Activated CD4-positive, alpha-beta T cell treated with anti-CD3 and anti-CD28 coated beads for 4 hours (primary cell): ENCODE data around the gene OCIAD2.
A peak's percentile ranks its signal among the peaks of the same experiment; 100 is the strongest.
"Not testable (repeated sequence)": the region's sequence is repeated elsewhere in the genome, so short reads cannot be mapped to it uniquely, and the experiment has no call there.

Experiments
- DNase-seq, 2 donors: peaks; one replicate each; pipeline ENCODE4 v3.0.0-alpha.2; 2020

OCIAD2 gene, protein sequence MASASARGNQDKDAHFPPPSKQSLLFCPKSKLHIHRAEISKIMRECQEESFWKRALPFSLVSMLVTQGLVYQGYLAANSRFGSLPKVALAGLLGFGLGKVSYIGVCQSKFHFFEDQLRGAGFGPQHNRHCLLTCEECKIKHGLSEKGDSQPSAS

DNA sequence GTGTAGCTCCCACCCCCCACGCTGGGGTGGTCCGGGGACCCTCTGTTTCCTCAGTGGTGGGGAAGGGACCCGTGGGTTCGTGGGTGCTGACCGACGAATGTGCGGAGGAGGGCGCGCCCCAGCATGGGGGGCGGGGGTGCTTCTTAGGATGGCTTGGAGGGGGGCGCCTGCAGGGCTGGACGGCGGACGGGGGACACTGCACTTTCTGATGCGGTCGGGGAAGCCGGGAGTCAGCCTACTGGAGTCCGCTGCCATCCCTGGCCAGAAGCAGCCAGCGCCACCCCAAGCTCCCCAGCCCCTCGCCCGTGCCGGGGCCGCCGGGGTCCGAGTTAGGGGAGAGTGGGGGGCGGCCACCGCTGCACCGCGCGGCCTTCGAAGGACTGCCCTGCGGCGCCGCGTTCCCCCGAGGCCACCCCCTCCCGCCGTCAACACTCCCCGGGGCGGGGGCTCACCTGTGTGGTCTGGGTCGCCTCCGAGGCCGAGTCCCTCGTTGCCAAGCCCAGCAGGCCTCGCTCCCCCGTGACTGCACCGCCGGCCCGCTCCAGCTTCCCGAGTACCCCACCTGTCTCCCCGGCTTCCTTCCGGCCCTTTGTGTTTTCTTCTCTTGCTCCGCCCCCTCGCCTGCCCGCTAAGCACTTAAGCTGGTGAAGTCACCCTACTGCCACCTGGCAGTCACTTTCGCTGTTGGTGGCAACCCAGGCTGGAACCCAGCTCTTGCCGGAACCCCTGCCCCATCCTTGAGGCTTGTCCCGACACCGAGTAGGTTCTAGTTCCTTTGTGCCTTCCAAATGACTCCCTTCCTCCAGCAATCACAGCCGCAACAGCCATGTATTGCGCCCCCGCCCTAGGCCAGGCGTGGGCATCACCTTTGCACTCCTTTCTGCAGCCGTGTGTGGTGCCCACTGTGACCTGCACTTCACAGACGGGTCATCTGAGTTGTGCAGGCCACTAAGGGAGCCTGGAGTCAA, at the start of gene OCIAD2:
TSS of gene OCIAD2 (minus strand) at position 569 of the 968 bp plus-strand sequence. CDS start 2,225 bp downstream, outside the sequence.
- DNase-seq: peak; percentile 84 to 86

DNA sequence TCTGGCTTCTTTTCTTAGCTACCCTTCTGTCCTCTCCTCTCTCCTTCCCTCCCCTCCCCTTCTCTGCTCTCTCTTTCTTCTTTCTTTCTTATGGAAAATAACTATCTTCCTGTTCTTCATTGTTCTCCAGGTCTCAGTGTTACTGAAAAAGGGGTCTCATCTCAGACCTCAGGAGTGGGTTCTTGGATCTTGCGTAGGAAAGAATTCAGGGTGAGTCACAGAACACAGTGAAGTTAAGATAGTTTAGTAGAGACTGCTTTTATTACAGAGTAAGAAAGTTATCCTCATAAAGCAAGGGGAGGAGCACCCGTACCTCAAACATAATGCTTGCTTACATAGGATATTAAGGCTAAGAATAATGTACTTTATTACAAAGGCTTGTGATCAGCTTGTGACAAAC, 47.7 kb upstream of the OCIAD2 start:
- DNase-seq: no peak

DNA sequence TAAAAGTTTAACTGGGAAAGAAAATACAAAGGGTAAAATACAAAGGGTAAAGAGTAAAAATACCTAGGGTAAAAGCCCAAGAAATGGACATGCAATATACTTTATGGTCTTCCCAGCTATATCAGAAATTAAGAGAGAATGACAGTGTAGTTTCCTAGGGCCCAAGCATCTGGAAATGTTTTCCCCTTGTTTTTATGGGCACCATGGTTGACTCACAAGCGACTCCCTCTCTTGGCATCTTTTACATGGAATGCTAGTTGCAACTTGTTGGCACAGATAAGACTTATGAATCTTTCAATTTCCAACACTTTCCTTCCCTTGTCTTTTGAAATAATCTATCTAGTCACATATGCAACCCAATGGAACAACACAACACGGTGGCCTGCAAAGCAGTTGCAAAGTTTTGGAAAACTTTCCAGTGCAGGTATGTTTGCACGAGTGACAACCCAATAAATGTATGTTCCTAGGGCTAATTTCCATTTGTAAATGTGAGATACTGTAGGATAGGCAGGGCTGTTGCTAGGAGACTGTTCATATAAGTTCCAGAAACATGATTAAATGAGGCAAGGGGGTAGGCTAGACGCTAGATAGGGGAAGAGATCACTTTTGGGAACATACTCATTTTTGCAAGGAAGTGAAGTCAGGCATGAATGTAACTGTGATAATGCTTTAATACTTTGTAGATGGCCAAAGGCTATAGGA, 43.1 kb upstream of the OCIAD2 start:
- DNase-seq: no peak

DNA sequence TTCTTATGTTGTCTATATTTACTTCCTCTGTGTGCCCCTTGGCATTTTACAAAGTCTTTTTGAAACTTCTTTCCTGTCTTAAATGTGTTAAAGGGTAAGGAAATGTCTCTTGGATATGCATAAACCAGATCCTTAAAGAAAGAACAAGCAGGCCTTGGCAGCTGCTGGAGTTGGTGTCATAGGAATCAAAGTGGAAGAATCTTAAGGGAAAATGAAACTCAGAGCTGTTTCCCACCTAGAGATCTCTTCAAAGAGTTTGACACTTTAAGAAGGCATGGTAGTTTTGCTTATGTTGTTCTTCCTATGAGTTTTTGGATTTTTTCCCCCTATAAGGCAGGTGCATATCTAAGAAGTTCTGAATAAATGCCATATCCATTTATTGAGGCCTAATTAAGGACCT, 42.5 kb upstream of the OCIAD2 start:
- no peak for DNase-seq

DNA sequence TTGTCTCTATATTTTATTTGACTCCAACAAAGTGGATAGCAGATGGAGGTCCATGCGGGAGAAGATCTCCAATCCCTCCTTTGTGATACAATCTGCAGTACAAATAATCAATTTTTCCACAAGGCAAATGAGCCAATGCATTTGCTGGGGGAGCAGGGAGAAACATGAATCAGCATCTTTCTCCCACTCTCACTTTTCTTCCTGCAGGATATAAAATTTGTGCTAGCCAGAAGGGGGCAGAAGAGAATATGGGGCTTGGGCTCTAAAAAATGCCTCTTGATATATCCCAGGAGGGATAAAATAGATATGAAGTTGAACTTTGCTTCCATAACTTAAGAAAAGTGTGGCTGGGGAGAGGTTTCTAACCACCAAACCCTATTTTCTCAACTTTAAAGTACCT, 41.2 kb upstream of the OCIAD2 start:
- DNase-seq: no peak

DNA sequence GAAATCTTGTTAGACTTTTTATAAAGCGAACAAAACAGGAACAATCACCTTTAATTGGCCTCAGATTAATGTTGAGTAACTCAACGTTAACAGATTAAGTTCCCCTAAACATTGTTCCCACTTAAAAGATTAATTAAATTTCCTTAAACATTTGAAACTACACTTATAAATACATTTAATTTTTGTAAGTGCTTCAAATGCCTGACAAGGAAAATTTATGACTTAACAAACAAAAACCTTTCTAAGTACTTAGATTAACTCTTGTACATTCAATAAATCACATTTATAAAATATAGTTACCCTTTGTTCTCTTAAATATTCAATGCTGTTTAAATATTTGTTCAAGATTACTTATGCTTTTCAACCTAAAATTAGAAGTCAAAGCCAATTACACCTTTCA, 39.4 kb upstream of the OCIAD2 start:
- DNase-seq: no peak

DNA sequence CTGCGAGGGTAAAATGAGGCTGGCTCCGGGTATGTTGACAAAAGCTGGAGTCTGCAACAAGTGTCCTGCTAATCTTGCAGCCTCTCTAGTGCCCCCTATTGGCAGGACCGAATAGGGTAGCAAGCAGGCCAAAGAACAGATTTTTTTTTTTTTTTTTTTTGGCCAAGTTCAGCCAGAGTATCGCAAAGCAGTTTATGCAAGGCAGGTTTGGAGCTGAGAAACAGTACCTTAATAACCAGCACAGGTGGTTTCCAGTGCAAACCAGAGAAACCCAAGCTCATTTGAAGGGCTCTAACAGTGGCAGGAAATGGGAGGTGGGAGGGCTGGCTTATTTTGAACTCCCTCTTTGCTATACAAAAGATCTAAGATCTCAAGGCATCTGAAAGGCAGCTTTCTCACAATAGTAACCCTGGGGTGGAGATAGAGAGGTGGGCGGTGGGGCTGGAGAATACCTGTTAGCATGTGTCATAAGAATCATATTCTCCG, 38.2 kb upstream of the OCIAD2 start:
- DNase-seq: peak; percentile 40 to 42

DNA sequence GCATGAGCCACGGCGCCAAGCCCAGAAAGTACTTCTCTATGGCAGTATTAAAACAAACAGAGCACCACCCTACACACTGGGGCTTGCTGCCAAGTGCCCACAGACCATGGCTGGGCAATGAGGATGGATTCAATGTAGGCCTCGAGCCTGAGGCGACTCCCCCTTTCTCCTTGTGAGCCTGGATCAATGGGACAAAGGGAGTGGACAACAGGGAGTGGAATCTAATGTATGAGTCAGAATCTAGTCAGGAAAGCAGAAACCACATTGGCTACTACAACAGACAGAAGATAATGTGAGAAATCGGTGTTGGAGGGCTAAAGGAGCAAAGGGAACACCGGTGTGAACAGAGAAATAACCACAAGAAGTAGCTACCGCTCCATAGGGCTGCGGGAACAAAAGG, 37.7 kb upstream of the OCIAD2 start:
- no peak for DNase-seq

DNA sequence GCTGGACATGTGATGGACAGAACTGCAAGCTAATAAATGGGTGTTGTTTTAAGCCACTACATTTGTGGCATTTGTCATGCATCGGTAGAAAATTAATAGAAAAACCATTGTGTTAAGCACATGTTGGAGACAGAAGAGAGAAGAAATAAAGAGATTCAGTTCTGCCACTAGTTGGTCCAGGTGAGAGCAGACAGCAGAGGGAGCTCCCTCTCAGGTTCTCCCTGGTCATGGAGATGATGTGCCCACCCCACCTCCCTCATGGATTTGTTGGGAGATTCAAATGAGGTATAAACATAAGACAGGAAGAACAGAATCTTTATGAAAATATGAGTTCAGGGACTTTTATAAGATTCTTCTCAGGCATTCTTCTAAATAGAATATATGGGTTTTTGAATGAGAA, 36.8 kb upstream of the OCIAD2 start:
- DNase-seq: no peak

DNA sequence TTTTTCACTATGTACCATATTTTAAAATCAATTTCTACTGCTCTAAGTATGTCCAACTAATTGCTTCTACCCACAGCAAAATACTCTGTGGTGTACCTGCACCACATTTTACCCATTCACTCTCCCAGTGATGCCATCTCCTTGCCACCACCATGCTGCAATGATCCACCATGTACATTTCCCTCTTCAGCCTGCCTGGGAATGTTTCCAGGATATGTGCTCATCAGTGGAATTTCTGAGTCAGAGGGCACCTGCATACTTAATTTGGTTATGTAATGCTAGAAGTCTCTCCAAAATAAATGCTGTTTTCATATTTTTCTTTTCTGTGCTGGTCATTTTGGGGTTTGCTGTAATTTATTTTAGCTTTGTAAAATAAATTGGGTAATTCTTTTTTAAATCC, 33.2 kb upstream of the OCIAD2 start:
- no peak for DNase-seq

DNA sequence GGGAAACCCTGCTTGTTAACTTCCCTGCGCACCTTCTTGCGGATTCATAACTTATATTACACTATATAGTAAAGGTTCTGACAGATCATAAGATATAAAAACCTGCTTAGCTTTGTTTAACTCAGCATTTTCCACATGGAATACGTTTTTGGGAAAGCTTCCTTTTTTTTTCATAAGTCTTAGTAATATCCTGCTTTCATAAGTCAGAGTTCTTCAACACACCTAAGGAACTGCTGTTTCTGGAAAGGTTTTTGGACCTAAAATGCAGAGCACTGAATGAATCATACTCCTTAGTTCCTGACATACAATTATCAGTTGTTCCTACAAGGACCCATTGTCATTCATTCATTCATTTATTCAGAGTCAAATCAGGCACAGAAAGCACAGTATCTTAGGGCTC, 32.3 kb upstream of the OCIAD2 start:
- DNase-seq: no peak

DNA sequence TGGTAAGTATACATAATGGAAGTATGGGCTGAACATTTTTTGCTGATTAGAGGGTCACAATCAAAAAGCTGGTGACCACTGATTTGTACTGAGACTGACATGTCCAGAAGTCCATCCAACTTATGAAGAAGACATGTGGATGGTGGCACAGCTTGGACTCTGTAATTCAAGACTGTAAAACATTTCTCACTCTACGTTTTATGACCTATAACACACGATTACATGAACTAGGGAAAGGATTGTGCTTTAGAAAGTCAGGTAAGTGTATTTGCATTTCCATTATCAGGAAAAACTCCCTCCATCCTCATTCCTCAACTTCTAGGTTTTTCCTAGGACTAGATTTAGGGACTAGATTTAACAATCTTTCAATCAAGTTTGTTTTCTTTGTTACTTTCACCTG, 30.5 kb upstream of the OCIAD2 start:
- no peak for DNase-seq

DNA sequence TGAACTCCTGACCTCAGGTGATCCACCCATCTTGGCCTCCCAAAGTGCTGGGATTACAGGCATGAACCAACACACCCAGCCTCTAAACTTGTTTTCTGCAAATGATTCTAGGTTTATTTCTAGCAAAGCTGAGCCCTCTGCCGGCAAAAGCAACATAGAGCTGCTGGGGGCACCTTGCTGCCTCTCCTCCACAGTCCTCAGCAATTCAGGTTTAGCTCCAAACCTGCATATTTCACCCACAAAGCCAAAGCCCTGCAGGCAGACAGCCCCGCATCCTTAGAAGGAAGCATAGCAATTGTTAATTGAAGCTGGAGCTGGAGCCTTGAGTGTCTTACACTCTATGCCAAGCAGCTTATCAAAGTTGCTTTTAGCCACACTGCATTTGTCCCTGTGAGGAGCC, 24.9 kb upstream of the OCIAD2 start:
- no peak for DNase-seq

DNA sequence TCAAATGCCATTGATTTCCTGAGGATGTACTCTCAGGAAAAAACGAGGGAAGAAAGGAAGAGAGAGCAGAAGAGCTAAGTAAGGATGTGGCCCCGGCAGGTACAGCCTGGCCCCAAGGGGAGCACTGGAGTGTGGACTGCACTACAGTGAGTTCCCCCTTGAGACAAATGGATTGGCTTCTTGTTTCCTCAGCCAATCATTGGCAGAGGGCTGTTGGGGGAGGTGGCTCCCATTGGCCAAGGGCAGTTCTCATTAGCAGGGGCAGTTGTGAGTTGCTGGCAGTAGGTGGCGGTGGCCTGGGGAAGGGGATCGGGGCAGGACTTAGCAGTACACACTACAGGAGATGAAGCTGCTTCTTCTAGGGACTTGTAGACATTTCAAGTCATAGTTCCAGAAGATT, 24.1 kb upstream of the OCIAD2 start:
- no peak for DNase-seq

DNA sequence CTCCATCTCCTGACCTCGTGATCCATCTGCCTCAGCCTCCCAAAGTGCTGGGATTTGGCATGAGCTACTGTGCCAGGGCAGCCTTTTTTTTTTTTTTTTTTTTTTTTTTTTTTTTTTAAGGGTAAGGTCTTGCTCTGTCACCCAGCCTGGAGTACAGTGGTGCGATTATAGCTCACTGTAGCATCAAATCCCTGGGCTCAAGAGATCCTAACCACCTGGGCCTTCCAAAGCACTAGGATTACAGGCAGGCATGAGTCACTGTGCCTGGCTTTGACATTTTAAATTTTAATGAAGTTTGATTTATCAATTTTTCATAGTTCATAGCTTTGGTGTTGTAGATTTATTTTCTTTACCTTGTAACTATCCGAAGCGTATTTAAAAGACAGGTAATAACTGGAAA, 17.8 kb upstream of the OCIAD2 start:
- DNase-seq: no peak

DNA sequence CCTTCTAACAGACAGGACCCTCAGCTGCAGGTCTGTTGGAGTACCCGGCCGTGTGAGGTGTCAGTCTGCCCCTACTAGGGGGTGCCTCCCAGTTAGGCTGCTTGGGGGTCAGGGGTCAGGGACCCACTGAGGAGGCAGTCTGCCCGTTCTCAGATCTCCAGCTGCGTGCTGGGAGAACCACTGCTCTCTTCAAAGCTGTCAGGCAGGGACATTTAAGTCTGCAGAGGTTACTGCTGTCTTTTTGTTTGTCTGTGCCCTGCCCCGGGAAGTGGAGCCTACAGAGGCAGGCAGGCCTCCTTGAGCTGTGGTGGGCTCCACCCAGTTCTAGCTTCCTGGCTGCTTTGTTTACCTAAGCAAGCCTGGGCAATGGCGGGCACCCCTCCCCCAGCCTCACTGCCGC, 16.5 kb upstream of the OCIAD2 start:
- not testable (repeated sequence) for DNase-seq

DNA sequence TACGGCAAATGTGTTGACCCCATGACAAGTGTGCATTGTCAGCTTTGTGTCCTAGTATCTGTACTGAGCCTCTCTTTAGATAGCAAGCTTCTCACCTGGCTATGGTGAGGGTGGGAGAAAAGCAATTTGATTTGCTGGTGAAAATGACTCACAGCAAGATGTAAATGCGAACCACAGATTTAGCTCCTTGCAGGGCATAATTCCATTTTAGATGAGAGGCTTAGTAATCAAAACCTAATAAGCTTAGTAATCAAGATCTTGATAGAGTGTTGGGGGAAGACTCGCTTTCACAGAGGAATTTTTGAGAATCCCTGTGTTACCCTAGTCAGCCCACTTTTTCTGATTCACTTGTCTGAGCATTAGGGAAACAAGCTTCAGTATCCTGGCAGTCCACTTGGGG, 7.7 kb upstream of the OCIAD2 start:
- DNase-seq: no peak

DNA sequence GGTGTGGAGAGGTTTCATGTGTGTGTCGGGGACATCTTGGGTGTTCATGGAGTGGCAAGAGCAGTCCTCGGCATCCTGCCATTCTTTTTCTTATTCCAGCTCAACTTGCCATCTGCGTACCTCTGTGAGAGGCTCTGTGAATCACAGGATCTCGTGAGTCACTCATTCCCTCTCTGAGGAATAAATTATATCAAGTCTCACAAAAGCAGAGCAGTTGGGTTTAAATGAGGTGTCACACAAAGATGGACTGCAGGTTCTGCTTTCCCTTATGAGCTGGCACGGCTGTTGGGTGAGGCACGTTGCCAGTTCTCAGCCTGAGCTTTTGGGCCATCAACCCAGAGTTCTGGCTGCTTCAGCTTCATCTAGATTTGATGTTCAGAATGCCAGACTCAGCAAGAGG, 6.8 kb upstream of the OCIAD2 start:
- no peak for DNase-seq

DNA sequence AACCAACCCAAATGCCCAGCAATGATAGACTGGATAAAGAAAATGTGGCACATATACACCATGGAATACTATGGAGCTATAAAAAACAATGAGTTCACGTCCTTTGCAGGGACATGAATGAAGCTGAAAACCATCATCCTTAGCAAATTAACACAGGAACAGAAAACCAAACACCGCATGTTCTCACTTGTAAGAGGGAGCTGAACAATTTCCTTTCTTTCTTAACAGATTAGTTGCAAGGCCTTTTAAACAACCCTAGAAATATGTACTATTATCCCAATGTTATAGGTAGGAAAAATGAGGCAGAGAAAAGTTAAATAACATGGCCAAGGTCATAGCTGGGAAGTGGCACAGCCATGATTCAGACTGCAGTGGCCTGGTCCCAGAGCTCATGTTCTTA, 5.8 kb upstream of the OCIAD2 start:
- DNase-seq: no peak

DNA sequence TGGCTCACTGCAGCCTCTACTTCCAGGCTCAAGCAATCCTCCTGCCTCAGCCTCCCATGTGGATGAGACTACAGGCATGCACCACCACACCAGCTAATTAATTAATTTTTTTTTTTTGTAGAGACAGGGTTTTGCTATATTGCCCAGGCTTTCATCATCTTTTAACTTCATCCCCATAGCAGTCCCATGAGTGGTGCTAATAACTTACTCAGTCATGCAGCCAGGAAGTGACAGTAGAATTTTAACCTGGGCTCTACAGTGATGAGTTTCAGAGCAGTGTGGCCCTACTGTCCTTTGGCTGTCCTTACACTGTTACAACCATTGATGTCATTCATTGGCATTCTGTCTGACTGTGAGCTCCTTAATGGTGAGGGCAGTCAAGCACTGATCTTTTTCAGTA, 3.9 kb upstream of the OCIAD2 start:
- DNase-seq: no peak

DNA sequence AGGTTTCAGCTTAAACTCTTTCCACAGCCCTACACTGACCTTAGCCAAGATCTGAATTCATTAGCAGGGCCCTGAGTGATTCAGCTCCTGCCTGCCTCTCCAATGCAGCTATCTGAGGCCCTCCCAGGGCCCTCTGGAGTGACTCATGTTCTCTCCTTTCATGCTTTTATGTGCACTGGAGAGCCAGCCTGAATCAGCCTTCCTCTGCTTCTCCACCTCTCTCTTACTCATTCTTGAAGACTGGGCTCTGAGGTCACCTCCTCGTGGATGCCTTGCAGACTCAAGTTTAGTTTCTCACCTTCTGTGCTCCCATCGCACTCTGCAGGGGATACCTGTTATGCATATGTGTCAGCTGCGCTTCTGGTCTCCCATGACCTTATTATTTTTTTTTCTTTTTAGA, 3.1 kb upstream of the OCIAD2 start:
- peak; percentile 30 to 57 for DNase-seq

DNA sequence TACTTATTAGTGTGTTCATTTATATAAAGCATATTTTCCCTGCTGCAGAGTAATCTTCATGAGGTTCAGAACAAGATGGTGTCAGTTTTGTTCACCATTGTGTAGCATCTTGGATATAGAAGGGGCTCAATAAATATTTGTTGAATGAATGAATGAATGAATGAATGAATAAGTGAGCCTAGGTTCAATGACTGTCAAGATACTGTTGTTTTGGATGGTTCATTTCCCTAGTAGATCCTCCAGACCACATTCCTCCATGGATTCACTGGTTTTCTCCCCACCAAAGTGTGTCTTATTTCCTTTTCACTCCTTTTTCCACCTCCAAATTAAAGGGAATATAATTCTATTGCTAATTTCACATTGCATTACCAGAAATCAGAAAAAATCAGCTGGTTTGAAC, 2.1 kb upstream of the OCIAD2 start:
- no peak for DNase-seq

DNA sequence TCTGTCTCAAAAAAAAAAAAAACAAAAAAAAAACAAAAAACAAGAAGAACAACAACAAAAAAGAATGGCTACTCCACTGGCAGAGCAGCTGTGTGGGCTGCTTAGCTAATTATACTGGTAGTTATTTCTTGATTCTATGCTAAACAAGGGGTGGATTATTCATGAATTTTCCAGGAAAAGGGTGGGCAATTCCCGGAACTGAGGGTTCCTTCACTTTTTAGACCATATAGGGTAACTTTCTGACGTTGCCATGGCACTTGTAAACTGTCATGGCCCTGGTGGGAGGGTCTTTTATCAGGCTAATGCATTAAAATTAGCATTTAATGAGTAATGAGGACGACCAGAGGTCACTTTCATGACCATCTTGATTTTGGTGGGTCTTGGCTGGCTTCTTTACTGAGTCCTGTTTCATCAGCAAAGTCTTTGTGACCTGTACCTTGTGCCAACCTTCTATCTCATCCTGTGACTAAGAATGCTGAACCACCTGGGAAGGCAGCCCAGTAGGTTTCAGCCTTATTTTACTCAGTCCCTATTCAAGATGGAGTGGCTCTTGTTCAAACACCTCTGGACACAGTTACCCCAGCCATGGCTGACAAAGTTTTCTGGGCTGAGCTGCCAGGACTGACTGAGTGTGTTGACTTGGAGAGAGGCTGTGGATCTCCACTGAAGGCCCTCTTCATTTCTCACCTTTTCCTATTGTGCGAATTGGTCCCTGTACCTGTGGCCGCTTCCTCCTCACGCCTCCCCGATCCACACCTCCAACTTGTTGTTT, 1.3 kb upstream of the OCIAD2 start:
- DNase-seq: no peak
